Osteoblast (primary cell): Measurements from ENCODE around the gene RDM1. TPM values are rescaled to one million over a fixed set of nuclear protein-coding genes. Genes with fewer than 3 reads are reported as not detected.

ENCODE experiments used
- DNase-seq: peaks from one replicate; pipeline ENCODE4 v3.0.0; 2011; ENCODE audit warnings: low spot score, mixed read lengths; ENCODE audit not compliant: insufficient read length; ENCODE audit errors: missing footprints
- H2AFZ ChIP-seq: 2 replicates; pipeline ENCODE4 v1.6.0; 2011; ENCODE audit warnings: mild to moderate bottlenecking, low read length
- H3K27ac ChIP-seq: 2 replicates; pipeline ENCODE4 v1.5.1; 2011; ENCODE audit warnings: mild to moderate bottlenecking, low read depth, low read length, moderate library complexity
- H3K27me3 ChIP-seq: 2 replicates; pipeline ENCODE4 v1.6.0; 2012; ENCODE audit warnings: mild to moderate bottlenecking, control low read depth, inconsistent platforms, low read length, moderate library complexity; ENCODE audit not compliant: insufficient read depth
- H3K36me3 ChIP-seq: 2 replicates; pipeline ENCODE4 v1.5.1; 2011; ENCODE audit warnings: mild to moderate bottlenecking, low read length, control low read depth, moderate library complexity; ENCODE audit not compliant: insufficient read depth
- H3K4me1 ChIP-seq: 2 replicates; pipeline ENCODE4 v1.5.1; 2011; ENCODE audit warnings: mild to moderate bottlenecking, low read length, control low read depth, moderate library complexity; ENCODE audit not compliant: insufficient read depth
- H3K4me2 ChIP-seq: 2 replicates; pipeline ENCODE4 v1.6.0; 2011; ENCODE audit warnings: mild to moderate bottlenecking, low read length; ENCODE audit not compliant: insufficient read depth
- H3K4me3 ChIP-seq: fragments of 200-600 bp; sonication (generic); 3 replicates; pipeline ENCODE4 v1.5.1; 2012; ENCODE audit warnings: mild to moderate bottlenecking, low read length, inconsistent platforms; ENCODE audit not compliant: insufficient read depth
- H3K79me2 ChIP-seq: 2 replicates; pipeline ENCODE4 v1.6.0; 2012; ENCODE audit warnings: mild to moderate bottlenecking, low read length, control low read depth, inconsistent platforms; ENCODE audit not compliant: insufficient read depth
- H3K9me3 ChIP-seq: 2 replicates; pipeline ENCODE4 v1.5.1; 2011; ENCODE audit warnings: low read depth, low read length, control low read depth
- H4K20me1 ChIP-seq: 2 replicates; pipeline ENCODE4 v1.6.0; 2012; ENCODE audit warnings: mild to moderate bottlenecking, low read length, control low read depth; ENCODE audit not compliant: insufficient read depth
- CTCF ChIP-seq: IDR thresholded peaks from 2 replicates; pipeline ENCODE4 v1.5.1; 2011; ENCODE audit warnings: mild to moderate bottlenecking, low read depth, low read length, moderate library complexity; ENCODE audit errors: extremely low read depth
- total RNA-seq: library from RNA; depleted of rRNA; stranded (reverse); fragments of >200 nt; gene quantifications from 2 replicates; pipeline ENCODE4 v1.2.3, GENCODE V29; 2012

The RDM1 gene
- total RNA-seq, 1 donor, result 0.36 TPM

DNA sequence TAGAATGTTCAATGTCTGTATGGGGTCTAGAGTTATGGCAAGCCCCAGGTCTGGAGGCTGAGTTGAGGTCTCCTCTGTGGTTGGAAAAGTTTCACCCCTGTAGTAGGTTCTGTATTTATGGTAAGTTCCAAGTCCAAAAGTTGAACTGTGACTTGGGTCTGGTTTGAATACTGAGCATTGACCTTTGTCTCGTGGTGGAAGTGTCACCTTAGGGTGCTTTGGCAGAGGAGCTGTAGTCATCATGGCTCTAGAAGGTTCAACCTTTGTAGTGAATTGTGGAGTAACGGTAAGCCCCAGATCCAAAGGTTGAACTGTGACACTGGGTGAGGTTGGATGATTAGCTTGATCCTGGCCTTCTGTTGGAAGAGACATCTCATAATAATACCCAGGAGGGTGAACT is 17.6 kb downstream of the RDM1 start:
- Histone ChIP-seq H3K27me3 (peaks cover 15% of the 10 kb centered on the region), H3K4me3 (no peak overlapping the region), H3K4me1 (no peaks in the 10 kb centered on the region), H4K20me1 (no peaks in the 10 kb centered on the region), H3K36me3 (no peaks in the 10 kb centered on the region), H3K27ac (no peak overlapping the region), H3K4me2 (no peak overlapping the region), H3K79me2 (no peaks in the 10 kb centered on the region), H2AFZ (no peak overlapping the region), H3K9me3 (no peaks in the 10 kb centered on the region)
- DNase-seq, result no peak
- no peak for TF ChIP-seq CTCF

DNA sequence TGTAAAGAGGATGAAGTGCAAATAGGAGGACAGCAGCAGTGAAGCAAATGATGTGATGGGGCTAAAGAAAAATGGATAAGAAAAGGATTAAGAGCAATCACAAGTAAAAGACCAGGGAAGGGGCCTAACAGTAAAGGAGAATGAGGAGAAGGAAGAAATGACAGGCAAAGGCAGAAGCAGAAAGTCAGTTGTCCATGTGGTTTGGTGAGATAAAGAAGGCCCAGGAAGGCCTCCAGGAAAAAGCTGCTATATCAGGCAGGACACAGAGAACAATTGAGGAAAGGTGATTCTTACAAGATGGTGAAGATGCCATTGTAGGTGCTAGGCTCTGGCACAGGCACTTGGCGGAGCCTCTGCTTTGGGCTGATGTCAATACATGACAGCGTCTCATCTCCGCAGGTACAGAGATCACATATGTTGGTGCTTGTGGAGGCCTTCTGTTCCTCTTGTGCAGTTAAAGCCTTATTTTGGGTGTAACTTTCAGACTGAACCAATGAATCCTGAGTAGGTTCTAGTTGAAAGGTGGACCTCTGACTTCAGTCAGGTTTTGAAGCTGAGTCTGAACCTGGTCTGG is 18.1 kb downstream of the RDM1 start:
- no peaks in the 10 kb centered on the region for H4K20me1 ChIP-seq
- H2AFZ ChIP-seq, result no peak overlapping the region
- peaks cover 15% of the 10 kb centered on the region for H3K27me3 ChIP-seq
- no peak for DNase-seq
- H3K27ac ChIP-seq, result no peak overlapping the region
- H3K9me3 ChIP-seq, result no peaks in the 10 kb centered on the region
- H3K79me2 ChIP-seq, result no peaks in the 10 kb centered on the region
- H3K4me2 ChIP-seq, result no peak overlapping the region
- TF ChIP-seq CTCF, result no peak
- no peaks in the 10 kb centered on the region for H3K4me1 ChIP-seq
- H3K36me3 ChIP-seq, result no peaks in the 10 kb centered on the region
- H3K4me3 ChIP-seq, result no peak overlapping the region

- no peak overlapping the region for H3K4me3 ChIP-seq
- no peak overlapping the region for H3K27ac ChIP-seq
- no peaks in the 10 kb centered on the region for H3K36me3 ChIP-seq
- H3K4me2 ChIP-seq, result no peak overlapping the region
- H3K4me1 ChIP-seq, result peaks cover 3% of the 10 kb centered on the region
- TF ChIP-seq CTCF, result no peak
- no peaks in the 10 kb centered on the region for H4K20me1 ChIP-seq
- H3K27me3 ChIP-seq, result peaks cover 12% of the 10 kb centered on the region
- no peak for DNase-seq
- H2AFZ ChIP-seq, result no peak overlapping the region
- no peaks in the 10 kb centered on the region for H3K79me2 ChIP-seq
- H3K9me3 ChIP-seq, result no peaks in the 10 kb centered on the region
Observed at GRCh38 chr17:35909408-35909807, 21.2 kb downstream of the RDM1 start.

- Histone ChIP-seq H4K20me1 (no peaks in the 10 kb centered on the region), H3K4me2 (no peak overlapping the region), H2AFZ (no peak overlapping the region), H3K36me3 (no peaks in the 10 kb centered on the region), H3K79me2 (no peaks in the 10 kb centered on the region), H3K27me3 (peaks cover 14% of the 10 kb centered on the region), H3K27ac (no peak overlapping the region), H3K4me1 (peaks cover 3% of the 10 kb centered on the region), H3K4me3 (no peak overlapping the region), H3K9me3 (no peaks in the 10 kb centered on the region)
- TF ChIP-seq CTCF, result no peak
- DNase-seq, result no peak
Observed at GRCh38 chr17:35907691-35908090, 22.9 kb downstream of the RDM1 start.
